ENCODE data around the gene CDC42EP1.
A peak's percentile ranks its signal among the peaks of the same experiment; 100 is the strongest.
"Not testable (repeated sequence)": the region's sequence is repeated elsewhere in the genome, so short reads cannot be mapped to it uniquely, and the experiment has no call there.

The CDC42EP1 gene

GRCh38 chr22:37588546-37589215 lies 28.4 kb downstream of the CDC42EP1 start:
- no peak for DNase-seq

- no peak for DNase-seq
Measured at GRCh38 chr22:37589636-37590035, 29.4 kb downstream of the CDC42EP1 start.

GRCh38 chr22:37591081-37591480 lies 30.8 kb downstream of the CDC42EP1 start:
- DNase-seq = not testable (repeated sequence)

GRCh38 chr22:37591823-37592404 lies 31.6 kb downstream of the CDC42EP1 start:
- no peak for DNase-seq

- no peak for DNase-seq
Measured at GRCh38 chr22:37594237-37594636, 34.0 kb downstream of the CDC42EP1 start.

- no peak for DNase-seq
Measured at GRCh38 chr22:37599153-37599552, 38.9 kb downstream of the CDC42EP1 start.

- DNase-seq = no peak
Measured at GRCh38 chr22:37601203-37601539, 40.9 kb downstream of the CDC42EP1 start.

GRCh38 chr22:37601540-37602442 lies 41.5 kb downstream of the CDC42EP1 start:
- DNase-seq = no peak

- DNase-seq = not testable (repeated sequence)
Measured at GRCh38 chr22:37602546-37603277, 42.4 kb downstream of the CDC42EP1 start.

GRCh38 chr22:37604074-37604473 lies 43.8 kb downstream of the CDC42EP1 start:
- no peak for DNase-seq

- peak; percentile 53 to 73 for DNase-seq
Measured at GRCh38 chr22:37604875-37605274, 44.6 kb downstream of the CDC42EP1 start.

GRCh38 chr22:37607010-37607934 lies 47.0 kb downstream of the CDC42EP1 start:
- DNase-seq = peak; percentile 90

- no peak for DNase-seq
Measured at GRCh38 chr22:37607935-37608476, 47.7 kb downstream of the CDC42EP1 start.

- peak; percentile 97 to 99 for DNase-seq
Measured at GRCh38 chr22:37608477-37609239, 48.4 kb downstream of the CDC42EP1 start, which contains the start of gene GGA1. GGA1 (plus strand) TSS chr22:37608834; CDS start chr22:37608861, 27 bp downstream.

- DNase-seq = no peak
Measured at GRCh38 chr22:37609240-37610152, 49.2 kb downstream of the CDC42EP1 start.

GRCh38 chr22:37610153-37610475 lies 49.8 kb downstream of the CDC42EP1 start:
- not testable (repeated sequence) for DNase-seq

GRCh38 chr22:37610480-37611129 lies 50.3 kb downstream of the CDC42EP1 start:
- DNase-seq = peak in 1 of 2 donors; percentile 72

GRCh38 chr22:37611207-37611606 lies 50.9 kb downstream of the CDC42EP1 start:
- DNase-seq = no peak
